ENCODE data around the gene SELENOI.

DNA sequence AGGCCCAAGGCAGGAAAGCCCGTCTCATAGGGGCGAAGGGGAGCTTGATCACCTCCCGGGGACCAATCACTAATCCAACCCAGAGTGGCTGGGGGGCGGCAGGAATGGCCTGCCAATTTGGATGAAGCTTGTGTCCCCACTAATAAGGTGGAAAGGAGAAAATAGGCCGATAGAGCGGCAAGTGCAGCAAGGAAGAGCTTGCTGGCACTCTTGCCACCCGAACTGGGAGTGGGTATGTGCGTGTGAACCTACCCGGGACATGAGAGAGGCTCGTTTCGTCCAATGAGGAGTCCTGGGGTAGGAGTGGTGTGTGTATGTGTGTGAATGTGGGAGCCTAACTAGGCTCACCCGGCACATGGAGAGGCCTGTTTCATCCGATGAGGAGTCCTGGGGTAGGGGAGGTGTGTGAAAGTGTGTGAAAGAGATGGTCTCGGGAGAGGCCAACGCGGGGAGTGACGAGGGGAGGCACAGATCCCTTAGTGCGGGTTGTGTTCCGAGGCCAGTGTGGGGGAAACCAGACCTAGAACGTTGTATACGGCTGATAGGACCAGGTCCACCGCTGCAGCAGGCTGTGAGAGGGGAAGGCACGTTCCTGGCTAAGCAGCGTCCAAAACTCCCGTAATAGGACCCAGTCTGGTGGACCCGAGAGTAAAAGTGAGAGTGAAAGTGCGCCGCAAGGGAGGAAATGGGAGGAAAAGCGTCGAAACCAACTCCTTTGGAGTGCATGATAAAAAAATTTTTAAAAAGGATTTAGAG is 47.1 kb upstream of the SELENOI start:
- TF ChIP-seq, protein P1, sequence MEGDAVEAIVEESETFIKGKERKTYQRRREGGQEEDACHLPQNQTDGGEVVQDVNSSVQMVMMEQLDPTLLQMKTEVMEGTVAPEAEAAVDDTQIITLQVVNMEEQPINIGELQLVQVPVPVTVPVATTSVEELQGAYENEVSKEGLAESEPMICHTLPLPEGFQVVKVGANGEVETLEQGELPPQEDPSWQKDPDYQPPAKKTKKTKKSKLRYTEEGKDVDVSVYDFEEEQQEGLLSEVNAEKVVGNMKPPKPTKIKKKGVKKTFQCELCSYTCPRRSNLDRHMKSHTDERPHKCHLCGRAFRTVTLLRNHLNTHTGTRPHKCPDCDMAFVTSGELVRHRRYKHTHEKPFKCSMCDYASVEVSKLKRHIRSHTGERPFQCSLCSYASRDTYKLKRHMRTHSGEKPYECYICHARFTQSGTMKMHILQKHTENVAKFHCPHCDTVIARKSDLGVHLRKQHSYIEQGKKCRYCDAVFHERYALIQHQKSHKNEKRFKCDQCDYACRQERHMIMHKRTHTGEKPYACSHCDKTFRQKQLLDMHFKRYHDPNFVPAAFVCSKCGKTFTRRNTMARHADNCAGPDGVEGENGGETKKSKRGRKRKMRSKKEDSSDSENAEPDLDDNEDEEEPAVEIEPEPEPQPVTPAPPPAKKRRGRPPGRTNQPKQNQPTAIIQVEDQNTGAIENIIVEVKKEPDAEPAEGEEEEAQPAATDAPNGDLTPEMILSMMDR (conservative IDR thresholded peaks at IDR 0.05): no peak
- no peak for TF ChIP-seq ZFX (IDR thresholded peaks at IDR 0.05)

Data from C4-2B (cell line).